Hepatocyte (in vitro differentiated cells): Measurements from ENCODE around the gene EME2.

Experiments used
- EZH2 ChIP-seq: fragments of 200-600 bp; sonication (generic); IDR thresholded peaks from 2 replicates; pipeline ENCODE4 v1.6.1; 2016; ENCODE audit warnings: antibody characterized with exemption, mild to moderate bottlenecking, borderline replicate concordance
- EZH2phosphoT487 ChIP-seq: fragments of 200-600 bp; sonication (generic); IDR thresholded peaks from one replicate; pipeline ENCODE4 v1.6.1; 2018; ENCODE audit warnings: antibody characterized with exemption, mild to moderate bottlenecking, low read depth, moderate library complexity; ENCODE audit not compliant: unreplicated experiment, severe bottlenecking
- TF ChIP-seq, protein P1 (sequence below): fragments of 200-600 bp; sonication (generic); IDR thresholded peaks from 2 replicates; pipeline ENCODE4 v1.5.1; 2016; ENCODE audit warnings: antibody characterized with exemption, mild to moderate bottlenecking; ENCODE audit not compliant: poor library complexity

GRCh38 chr16:1731603-1732002, 41.0 kb upstream of the EME2 start:
- TF ChIP-seq, protein P1, sequence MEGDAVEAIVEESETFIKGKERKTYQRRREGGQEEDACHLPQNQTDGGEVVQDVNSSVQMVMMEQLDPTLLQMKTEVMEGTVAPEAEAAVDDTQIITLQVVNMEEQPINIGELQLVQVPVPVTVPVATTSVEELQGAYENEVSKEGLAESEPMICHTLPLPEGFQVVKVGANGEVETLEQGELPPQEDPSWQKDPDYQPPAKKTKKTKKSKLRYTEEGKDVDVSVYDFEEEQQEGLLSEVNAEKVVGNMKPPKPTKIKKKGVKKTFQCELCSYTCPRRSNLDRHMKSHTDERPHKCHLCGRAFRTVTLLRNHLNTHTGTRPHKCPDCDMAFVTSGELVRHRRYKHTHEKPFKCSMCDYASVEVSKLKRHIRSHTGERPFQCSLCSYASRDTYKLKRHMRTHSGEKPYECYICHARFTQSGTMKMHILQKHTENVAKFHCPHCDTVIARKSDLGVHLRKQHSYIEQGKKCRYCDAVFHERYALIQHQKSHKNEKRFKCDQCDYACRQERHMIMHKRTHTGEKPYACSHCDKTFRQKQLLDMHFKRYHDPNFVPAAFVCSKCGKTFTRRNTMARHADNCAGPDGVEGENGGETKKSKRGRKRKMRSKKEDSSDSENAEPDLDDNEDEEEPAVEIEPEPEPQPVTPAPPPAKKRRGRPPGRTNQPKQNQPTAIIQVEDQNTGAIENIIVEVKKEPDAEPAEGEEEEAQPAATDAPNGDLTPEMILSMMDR: no peak
- TF ChIP-seq EZH2phosphoT487 (no peak), EZH2 (no peak)
